ENCODE data around the gene OTOG.

OTOG gene

DNA sequence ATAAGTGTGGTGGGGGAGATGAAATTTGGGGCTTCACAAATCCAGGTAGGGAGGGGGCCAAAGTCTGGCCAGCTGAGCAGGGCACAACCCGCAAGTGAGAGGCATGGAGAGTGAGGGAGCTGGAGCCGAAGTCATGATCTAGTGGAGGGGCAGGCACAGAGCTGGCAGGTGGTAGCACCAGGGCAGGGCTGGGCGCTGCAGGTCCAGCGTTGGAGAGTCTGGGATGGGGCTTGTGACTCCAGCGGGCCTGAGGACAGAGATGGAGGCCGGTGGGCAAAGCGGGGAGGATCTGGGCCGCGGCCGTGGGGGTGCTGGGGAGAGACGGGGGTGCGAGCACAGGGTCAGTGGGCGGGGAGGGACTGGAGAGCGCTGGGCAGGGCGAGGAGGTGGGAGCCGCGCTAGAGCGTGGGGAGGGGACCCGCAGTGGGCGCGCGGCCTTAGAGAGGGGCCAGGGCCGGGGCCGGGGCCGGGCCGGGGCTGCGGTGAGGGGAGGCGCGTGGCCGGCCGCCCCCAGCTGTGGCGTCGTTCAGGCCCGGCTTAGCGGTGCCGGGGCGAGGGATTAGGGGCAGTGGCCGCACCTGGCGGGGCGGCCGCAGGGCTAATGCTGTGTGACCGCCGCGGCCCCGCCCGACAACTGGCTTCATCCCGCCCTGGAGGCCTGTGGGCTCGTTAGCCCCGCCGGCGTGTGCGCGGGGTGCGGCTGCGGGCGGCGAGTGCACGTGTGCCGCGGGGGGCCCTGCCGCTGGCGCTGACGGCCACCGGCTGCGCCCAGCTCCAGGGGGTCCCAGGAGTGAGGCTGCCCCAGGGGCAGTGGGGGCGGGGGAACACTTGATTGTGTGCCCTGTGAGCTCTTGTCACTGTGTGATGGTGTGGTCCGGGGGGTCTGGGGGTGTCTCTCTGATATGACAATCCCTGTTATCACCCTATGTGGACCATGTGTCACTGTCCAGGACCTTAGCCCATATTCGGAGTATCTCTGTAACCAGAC, 148.7 kb downstream of the OTOG start:
- DNase-seq (ENCODE audit: low spot score): no peak

DNA sequence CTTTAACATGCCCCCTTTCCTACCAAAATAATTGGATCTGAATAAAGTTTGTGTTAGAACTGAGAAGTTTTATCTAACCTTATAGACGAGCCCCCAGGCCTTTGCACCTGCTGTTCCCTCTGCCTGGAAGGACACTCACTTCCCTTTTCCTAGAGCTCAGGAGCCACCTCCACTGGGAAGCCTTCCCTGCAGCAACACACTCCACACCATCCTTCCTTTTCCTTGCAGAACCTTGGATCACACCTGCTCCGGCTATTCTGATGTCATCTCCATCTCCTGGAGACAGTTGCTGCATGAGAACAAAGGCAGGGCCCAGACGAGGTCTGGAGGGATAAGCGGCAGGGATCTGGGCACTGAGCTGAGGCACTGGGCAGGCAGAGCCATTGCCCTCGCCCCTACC, 149.7 kb downstream of the OTOG start:
- no peak for DNase-seq (ENCODE audit: low spot score)

All from AG08396 (cell line).